OCI-LY3 (cell line): ENCODE data around the gene CYGB.

Experiments
- H2AFZ ChIP-seq: fragments of 200-600, 300-600 bp; shearing (Covaris generic); 2 replicates; pipeline ENCODE4 v1.6.0; 2014; ENCODE audit warnings: antibody characterized with exemption, low read depth, low read length
- H3K27ac ChIP-seq: fragments of 200-600, 300-600 bp; sonication (generic); 2 replicates; pipeline ENCODE4 v1.5.1; 2014; ENCODE audit warnings: mild to moderate bottlenecking, low read length, moderate library complexity, mixed read lengths
- H3K27me3 ChIP-seq: fragments of 200-600, 300-600 bp; sonication (generic); 2 replicates; pipeline ENCODE4 v1.6.1; 2014; ENCODE audit warnings: low read depth, low read length, mixed read lengths
- H3K36me3 ChIP-seq: fragments of 200-600, 300-600 bp; sonication (generic); replicated peaks from 2 replicates; pipeline ENCODE3; 2014; ENCODE audit warnings: low read depth, low read length, mixed read lengths
- H3K4me1 ChIP-seq: fragments of 300-600, 200-600 bp; sonication (generic); 2 replicates; pipeline ENCODE4 v1.6.1; 2014; ENCODE audit warnings: low read length, mixed read lengths
- H3K4me2 ChIP-seq: fragments of 200-600, 300-600 bp; sonication (generic); 2 replicates; pipeline ENCODE4 v1.6.1; 2014; ENCODE audit warnings: low read length, mixed read lengths
- H3K4me3 ChIP-seq: fragments of 300-600, 200-600 bp; sonication (generic); 2 replicates; pipeline ENCODE4 v1.5.1; 2014; ENCODE audit warnings: antibody characterized with exemption, mild to moderate bottlenecking, low read length, moderate library complexity
- H3K79me2 ChIP-seq: fragments of 300-600, 200-600 bp; shearing (Covaris generic); 2 replicates; pipeline ENCODE4 v1.6.1; 2014; ENCODE audit warnings: mild to moderate bottlenecking, low read length, mixed read lengths
- H3K9ac ChIP-seq: fragments of 300-600, 200-600 bp; shearing (Covaris generic); 2 replicates; pipeline ENCODE4 v1.6.0; 2014; ENCODE audit warnings: mild to moderate bottlenecking, low read length, moderate library complexity
- H3K9me3 ChIP-seq: fragments of 200-600, 300-600 bp; shearing (Covaris generic); 2 replicates; pipeline ENCODE4 v1.6.1; 2014; ENCODE audit warnings: low read length, mixed read lengths; ENCODE audit not compliant: insufficient read depth
- H4K20me1 ChIP-seq: fragments of 200-600, 300-600 bp; sonication (generic); 2 replicates; pipeline ENCODE4 v1.6.1; 2016; ENCODE audit warnings: low read length, mixed read lengths; ENCODE audit not compliant: insufficient read depth
- CTCF ChIP-seq: fragments of 200-600, 300-600 bp; sonication (generic); IDR thresholded peaks from 2 replicates; pipeline ENCODE4 v1.5.1; 2014; ENCODE audit warnings: antibody characterized with exemption, low read length, low read depth
- EZH2phosphoT487 ChIP-seq: fragments of 200-600 bp; shearing (Covaris generic); IDR thresholded peaks from 2 replicates; pipeline ENCODE4 v1.6.1; 2018; ENCODE audit warnings: antibody characterized with exemption, mixed run types, low read depth

CYGB gene

DNA sequence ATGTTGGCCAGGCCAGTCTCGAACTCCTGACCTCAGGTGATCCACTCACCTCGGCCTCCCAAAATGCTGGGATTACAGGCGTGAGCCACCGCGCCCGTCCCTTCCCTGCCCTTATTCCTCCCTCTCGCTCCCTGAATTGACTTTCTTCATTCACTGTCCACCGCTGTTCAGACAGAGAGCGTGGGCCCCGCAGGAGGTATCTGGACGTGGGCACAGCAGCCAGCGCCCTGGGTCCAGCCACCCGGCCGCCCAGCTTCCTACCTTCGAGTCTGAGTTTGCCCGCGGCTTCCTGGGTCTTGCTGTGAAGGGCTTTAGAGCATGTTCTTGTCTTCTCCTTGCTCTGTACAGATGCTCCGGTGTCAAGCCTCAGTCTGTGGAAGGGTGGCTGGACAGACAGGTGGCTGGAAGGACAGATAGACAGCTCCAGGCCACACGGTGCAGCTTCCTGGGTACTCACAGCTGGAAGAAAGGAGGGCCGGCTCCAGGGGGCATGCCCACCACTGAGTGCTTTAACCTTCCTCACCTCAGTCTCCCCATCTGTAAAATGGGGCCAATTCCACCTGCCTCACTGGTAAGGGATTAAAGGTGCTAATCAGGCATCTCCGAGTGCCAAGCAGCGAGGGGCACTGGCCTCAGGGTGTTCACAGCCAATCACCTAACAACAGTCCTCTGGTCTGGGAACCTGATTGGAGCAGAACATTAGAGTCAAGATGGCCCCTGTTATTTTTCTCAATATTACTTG is 49.9 kb downstream of the CYGB start:
- H3K4me1 ChIP-seq, result peaks cover 41% of the 10 kb centered on the region
- peaks cover 3% of the 10 kb centered on the region for H3K36me3 ChIP-seq
- no peaks in the 10 kb centered on the region for H3K27me3 ChIP-seq
- H3K4me2 ChIP-seq, result no peak overlapping the region
- no peak overlapping the region for H3K4me3 ChIP-seq
- no peak overlapping the region for H2AFZ ChIP-seq
- no peak overlapping the region for H3K9ac ChIP-seq
- no peak for TF ChIP-seq EZH2phosphoT487
- TF ChIP-seq CTCF, result no peak
- H3K9me3 ChIP-seq, result no peaks in the 10 kb centered on the region
- H4K20me1 ChIP-seq, result no peaks in the 10 kb centered on the region
- H3K79me2 ChIP-seq, result no peaks in the 10 kb centered on the region
- no peak overlapping the region for H3K27ac ChIP-seq

DNA sequence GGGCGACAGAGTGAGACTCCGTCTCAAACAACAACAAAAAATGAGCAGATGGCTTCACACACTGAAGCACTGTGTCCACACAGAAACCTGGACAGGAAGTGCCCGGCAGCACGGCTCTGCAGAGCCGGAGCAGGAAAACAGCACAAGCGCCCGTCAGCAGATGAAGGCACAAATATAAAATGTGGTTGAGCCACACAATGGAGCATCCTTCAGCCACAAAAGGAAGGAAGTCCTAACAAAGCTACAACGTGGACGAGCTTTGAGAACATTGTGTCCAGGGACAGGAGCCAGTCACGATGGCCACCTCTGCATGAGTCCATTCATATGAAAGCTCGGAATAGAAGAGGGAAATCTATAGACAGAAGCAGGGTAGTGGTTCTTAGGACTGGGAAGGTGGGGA is 51.9 kb downstream of the CYGB start:
- Histone ChIP-seq H2AFZ (no peak overlapping the region), H4K20me1 (no peaks in the 10 kb centered on the region), H3K4me3 (no peak overlapping the region), H3K4me2 (no peak overlapping the region), H3K9ac (no peak overlapping the region), H3K27me3 (no peaks in the 10 kb centered on the region), H3K27ac (no peak overlapping the region), H3K36me3 (peaks cover 3% of the 10 kb centered on the region), H3K9me3 (no peaks in the 10 kb centered on the region), H3K4me1 (peaks cover 48% of the 10 kb centered on the region), H3K79me2 (no peaks in the 10 kb centered on the region)
- TF ChIP-seq EZH2phosphoT487 (no peak), CTCF (no peak)

GRCh38 chr17:76484228-76484725 is 53.2 kb downstream of the CYGB start:
- peak overlapping the region; percentile 50 for H3K4me2 ChIP-seq
- no peaks in the 10 kb centered on the region for H3K79me2 ChIP-seq
- H3K36me3 ChIP-seq, result peaks cover 3% of the 10 kb centered on the region
- peak overlapping the region; percentile 39; the same call in 1 of the 2 replicates for H3K9ac ChIP-seq
- H4K20me1 ChIP-seq, result no peaks in the 10 kb centered on the region
- H3K4me3 ChIP-seq, result peak overlapping the region; percentile 50
- peak overlapping the region; percentile 54; the same call in 1 of the 2 replicates for H2AFZ ChIP-seq
- no peaks in the 10 kb centered on the region for H3K9me3 ChIP-seq
- H3K27ac ChIP-seq, result peak overlapping the region; percentile 53
- no peak for TF ChIP-seq EZH2phosphoT487
- TF ChIP-seq CTCF, result no peak
- H3K4me1 ChIP-seq, result peaks cover 53% of the 10 kb centered on the region
- H3K27me3 ChIP-seq, result no peaks in the 10 kb centered on the region

DNA sequence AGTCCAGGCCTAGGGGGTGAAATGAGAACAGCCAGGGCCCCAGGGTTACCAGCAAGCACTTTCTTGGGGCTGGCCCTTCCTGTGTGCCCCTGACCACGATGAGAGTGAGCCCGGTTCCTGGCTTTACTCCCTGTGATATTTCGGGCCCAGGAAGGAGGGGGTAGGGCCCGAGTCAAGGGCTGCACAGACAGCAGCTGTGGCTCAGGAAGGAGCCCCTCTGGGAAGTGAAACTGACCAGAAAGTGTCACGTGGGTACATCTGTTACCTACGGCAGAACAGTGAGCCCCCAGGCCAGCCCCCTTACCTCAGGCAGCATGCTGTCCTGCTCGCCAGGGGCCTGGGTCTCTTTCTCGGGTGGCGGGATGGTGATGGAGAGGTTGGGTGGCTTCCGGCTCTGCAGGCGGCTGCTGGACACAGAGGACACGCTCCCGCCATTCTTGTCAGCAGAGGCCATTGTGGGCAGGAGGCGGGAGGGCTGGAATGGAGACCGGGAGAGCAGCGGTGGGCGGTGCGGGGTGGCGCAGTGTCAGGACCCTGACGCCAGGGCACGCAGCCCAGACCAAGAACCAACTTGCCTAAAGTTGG is 56.3 kb downstream of the CYGB start:
- no peaks in the 10 kb centered on the region for H3K9me3 ChIP-seq
- H3K27me3 ChIP-seq, result no peaks in the 10 kb centered on the region
- peak overlapping the region; percentile 78 for H3K9ac ChIP-seq
- H3K36me3 ChIP-seq, result peaks cover 3% of the 10 kb centered on the region
- peak overlapping the region; percentile 60 for H3K4me3 ChIP-seq
- no peak for TF ChIP-seq EZH2phosphoT487
- no peak for TF ChIP-seq CTCF
- H3K4me1 ChIP-seq, result peaks cover 50% of the 10 kb centered on the region
- H3K79me2 ChIP-seq, result no peaks in the 10 kb centered on the region
- peak overlapping the region; percentile 95 for H3K27ac ChIP-seq
- H4K20me1 ChIP-seq, result no peaks in the 10 kb centered on the region
- H2AFZ ChIP-seq, result no peak overlapping the region; the same call in 1 of the 2 replicates
- H3K4me2 ChIP-seq, result peak overlapping the region; percentile 83
